Measurements from ENCODE around the gene ZNF836.

Gene ZNF836

GRCh38 chr19:52171321-52172169 lies at the start of gene ZNF836:
ZNF836 (minus strand) TSS chr19:52171621; CDS start chr19:52168072, 3,549 bp downstream.
- TF ChIP-seq, protein P1, sequence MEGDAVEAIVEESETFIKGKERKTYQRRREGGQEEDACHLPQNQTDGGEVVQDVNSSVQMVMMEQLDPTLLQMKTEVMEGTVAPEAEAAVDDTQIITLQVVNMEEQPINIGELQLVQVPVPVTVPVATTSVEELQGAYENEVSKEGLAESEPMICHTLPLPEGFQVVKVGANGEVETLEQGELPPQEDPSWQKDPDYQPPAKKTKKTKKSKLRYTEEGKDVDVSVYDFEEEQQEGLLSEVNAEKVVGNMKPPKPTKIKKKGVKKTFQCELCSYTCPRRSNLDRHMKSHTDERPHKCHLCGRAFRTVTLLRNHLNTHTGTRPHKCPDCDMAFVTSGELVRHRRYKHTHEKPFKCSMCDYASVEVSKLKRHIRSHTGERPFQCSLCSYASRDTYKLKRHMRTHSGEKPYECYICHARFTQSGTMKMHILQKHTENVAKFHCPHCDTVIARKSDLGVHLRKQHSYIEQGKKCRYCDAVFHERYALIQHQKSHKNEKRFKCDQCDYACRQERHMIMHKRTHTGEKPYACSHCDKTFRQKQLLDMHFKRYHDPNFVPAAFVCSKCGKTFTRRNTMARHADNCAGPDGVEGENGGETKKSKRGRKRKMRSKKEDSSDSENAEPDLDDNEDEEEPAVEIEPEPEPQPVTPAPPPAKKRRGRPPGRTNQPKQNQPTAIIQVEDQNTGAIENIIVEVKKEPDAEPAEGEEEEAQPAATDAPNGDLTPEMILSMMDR (IDR thresholded peaks at IDR 0.05; ENCODE audit: insufficient read depth, low read length, poor library complexity, severe bottlenecking) = no peak
- Histone ChIP-seq H3K27me3 (replicated peaks; ENCODE audit: control insufficient read depth, insufficient read depth, low read length) (no peaks in the 10 kb centered on the region), H3K4me3 (replicated peaks; ENCODE audit: low read depth, low read length) (peak within 1 kb of the TSS; percentile 80), H3K36me3 (ENCODE audit: control insufficient read depth, insufficient read depth, low read length) (peaks cover 4% of the 10 kb centered on the region)
- DNase-seq (ENCODE audit: extremely low read depth, insufficient read length) = peak; percentile 86

DNA sequence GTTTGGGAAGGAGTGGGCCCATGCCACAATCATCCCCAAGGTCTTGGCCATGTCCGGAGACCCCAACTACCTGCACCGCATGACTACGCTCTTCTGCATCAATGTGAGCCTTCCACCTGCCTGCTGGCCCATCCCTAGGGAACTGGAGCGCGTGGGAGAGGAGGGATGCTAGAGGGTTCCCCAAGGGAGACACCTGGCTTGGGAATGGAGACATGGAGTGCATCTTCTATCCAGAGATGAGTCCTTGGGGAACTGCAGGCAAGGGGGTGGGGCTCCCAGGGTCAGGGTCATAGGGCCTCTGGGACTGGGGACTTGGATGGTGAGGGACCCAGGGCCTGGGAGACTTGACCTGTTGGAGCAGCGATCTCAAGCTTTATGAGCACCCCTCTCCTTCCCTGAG lies 49.6 kb upstream of the ZNF836 start:
- TF ChIP-seq, protein P1 (IDR thresholded peaks at IDR 0.05; ENCODE audit: insufficient read depth, low read length, poor library complexity, severe bottlenecking) = no peak
- H3K36me3 ChIP-seq (ENCODE audit: control insufficient read depth, insufficient read depth, low read length) = peaks cover 52% of the 10 kb centered on the region

DNA sequence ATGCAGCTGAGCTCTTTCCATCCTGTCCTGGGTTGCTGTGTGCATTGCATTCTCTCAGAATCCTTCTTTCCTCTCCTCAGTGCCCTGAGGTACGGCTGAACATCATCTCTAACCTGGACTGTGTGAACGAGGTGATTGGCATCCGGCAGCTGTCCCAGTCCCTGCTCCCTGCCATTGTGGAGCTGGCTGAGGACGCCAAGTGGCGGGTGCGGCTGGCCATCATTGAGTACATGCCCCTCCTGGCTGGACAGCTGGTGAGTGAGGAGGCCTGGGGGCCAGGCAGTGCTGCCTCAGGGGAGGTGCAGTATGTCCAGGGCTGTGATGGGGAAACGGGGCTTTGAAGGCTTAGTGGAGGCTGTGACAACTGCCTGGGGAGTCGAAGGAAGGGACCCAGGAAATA lies 48.2 kb upstream of the ZNF836 start:
- DNase-seq (ENCODE audit: extremely low read depth, insufficient read length) = no peak
- H3K36me3 ChIP-seq (ENCODE audit: control insufficient read depth, insufficient read depth, low read length) = peaks cover 52% of the 10 kb centered on the region
- H3K4me3 ChIP-seq (replicated peaks; ENCODE audit: low read depth, low read length) = no peak overlapping the region
- H3K27me3 ChIP-seq (replicated peaks; ENCODE audit: control insufficient read depth, insufficient read depth, low read length) = no peaks in the 10 kb centered on the region
- TF ChIP-seq, protein P1 (IDR thresholded peaks at IDR 0.05; ENCODE audit: insufficient read depth, low read length, poor library complexity, severe bottlenecking) = no peak

More for the DNA sequence above, 49.6 kb upstream of the ZNF836 start:
- Histone ChIP-seq H3K4me3 (replicated peaks; ENCODE audit: low read depth, low read length) (no peak overlapping the region), H3K27me3 (replicated peaks; ENCODE audit: control insufficient read depth, insufficient read depth, low read length) (no peaks in the 10 kb centered on the region)
- DNase-seq (ENCODE audit: extremely low read depth, insufficient read length) = no peak

- H3K4me3 ChIP-seq (replicated peaks; ENCODE audit: low read depth, low read length) = no peak overlapping the region
- no peaks in the 10 kb centered on the region for H3K27me3 ChIP-seq (replicated peaks; ENCODE audit: control insufficient read depth, insufficient read depth, low read length)
- H3K36me3 ChIP-seq (ENCODE audit: control insufficient read depth, insufficient read depth, low read length) = peaks cover 58% of the 10 kb centered on the region
- DNase-seq (ENCODE audit: extremely low read depth, insufficient read length) = no peak
- TF ChIP-seq, protein P1 (IDR thresholded peaks at IDR 0.05; ENCODE audit: insufficient read depth, low read length, poor library complexity, severe bottlenecking) = no peak
Measured at GRCh38 chr19:52217576-52217975, 46.2 kb upstream of the ZNF836 start.

DNA sequence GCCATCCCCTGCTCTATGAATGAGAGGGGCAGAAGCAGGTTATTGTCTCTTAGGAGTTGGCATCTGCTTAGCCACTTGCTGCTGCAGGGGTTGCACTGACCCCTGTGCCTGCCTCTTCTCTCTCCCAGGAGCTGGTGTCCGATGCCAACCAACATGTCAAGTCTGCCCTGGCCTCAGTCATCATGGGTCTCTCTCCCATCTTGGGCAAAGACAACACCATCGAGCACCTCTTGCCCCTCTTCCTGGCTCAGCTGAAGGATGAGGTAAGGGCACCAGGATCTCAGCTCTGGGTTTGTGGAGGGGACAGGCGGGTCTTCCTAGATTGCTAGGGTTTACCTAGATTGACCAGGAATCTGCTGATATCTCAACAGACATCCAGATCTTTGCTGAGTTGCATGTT lies 45.0 kb upstream of the ZNF836 start:
- peaks cover 62% of the 10 kb centered on the region for H3K36me3 ChIP-seq (ENCODE audit: control insufficient read depth, insufficient read depth, low read length)
- no peak for DNase-seq (ENCODE audit: extremely low read depth, insufficient read length)
- no peaks in the 10 kb centered on the region for H3K27me3 ChIP-seq (replicated peaks; ENCODE audit: control insufficient read depth, insufficient read depth, low read length)
- TF ChIP-seq, protein P1 (IDR thresholded peaks at IDR 0.05; ENCODE audit: insufficient read depth, low read length, poor library complexity, severe bottlenecking) = no peak
- H3K4me3 ChIP-seq (replicated peaks; ENCODE audit: low read depth, low read length) = no peak overlapping the region
